Activated CD8-positive, alpha-beta T cell treated with anti-CD3 and anti-CD28 coated beads for 36 hours (primary cell): ENCODE measurements around the gene TICAM1. TPM values are rescaled to one million over a fixed set of nuclear protein-coding genes. Genes with fewer than 3 reads are reported as not detected.
A peak's percentile ranks its signal among the peaks of the same experiment; 100 is the strongest.
"Not testable (repeated sequence)": the region's sequence is repeated elsewhere in the genome, so short reads cannot be mapped to it uniquely, and the experiment has no call there.

ENCODE experiments used
- ATAC-seq: fragments of 200-7000 bp; cut with Tn5 transposase; one replicate; pipeline ENCODE4 v1.10.0; 2021; ENCODE audit warnings: mild to moderate bottlenecking, moderate library complexity
- CTCF ChIA-PET: fragments of 350-600 bp; sonication (Branson Sonifier 250); formaldehyde crosslinking; loops from one replicate; lab custom pipeline; 2021; ENCODE audit warnings: antibody characterized with exemption; lab: Charles Lee
- POLR2A ChIA-PET: fragments of 350-600 bp; sonication (Branson Sonifier 250); formaldehyde crosslinking; loops from one replicate; lab custom pipeline; 2021; ENCODE audit warnings: antibody characterized with exemption; lab: Charles Lee
- DNase-seq: peaks from one replicate; pipeline ENCODE4 v3.0.0-alpha.2; 2020
- H3K27ac Mint-ChIP-seq: one replicate; pipeline ENCODE4 v1.8.0; 2021; ENCODE audit warnings: mild to moderate bottlenecking, mixed read lengths
- H3K27me3 Mint-ChIP-seq: one replicate; pipeline ENCODE4 v1.8.0; 2021; ENCODE audit warnings: mixed read lengths
- H3K36me3 Mint-ChIP-seq: one replicate; pipeline ENCODE4 v1.8.0; 2021; ENCODE audit warnings: low read depth, mixed read lengths
- H3K4me1 Mint-ChIP-seq: one replicate; pipeline ENCODE4 v1.8.0; 2021; ENCODE audit warnings: low read depth, mixed read lengths
- H3K4me3 Mint-ChIP-seq: one replicate; pipeline ENCODE4 v1.8.0; 2021; ENCODE audit warnings: mild to moderate bottlenecking, moderate library complexity, mixed read lengths
- H3K9me3 Mint-ChIP-seq: one replicate; pipeline ENCODE4 v1.8.0; 2021; ENCODE audit warnings: mixed read lengths
- CTCF ChIP-seq: fragments of 200-600 bp; IDR thresholded peaks from one replicate; pipeline ENCODE4 v1.8.0; 2022; ENCODE audit warnings: antibody characterized with exemption, mild to moderate bottlenecking
- intact Hi-C: fragments of 100-400 bp; cut with micrococcal nuclease; formaldehyde crosslinking; loops from one replicate; pipeline ENCODE4 v1.10.0; 2022
- total RNA-seq, 2 experiments: library from RNA; stranded (reverse); gene quantifications; one replicate each; pipeline ENCODE4 v1.2.3, GENCODE V29; 2021

The TICAM1 gene
- total RNA-seq, 2 experiments from 2014 or later: 17.4 to 17.5 TPM

DNA sequence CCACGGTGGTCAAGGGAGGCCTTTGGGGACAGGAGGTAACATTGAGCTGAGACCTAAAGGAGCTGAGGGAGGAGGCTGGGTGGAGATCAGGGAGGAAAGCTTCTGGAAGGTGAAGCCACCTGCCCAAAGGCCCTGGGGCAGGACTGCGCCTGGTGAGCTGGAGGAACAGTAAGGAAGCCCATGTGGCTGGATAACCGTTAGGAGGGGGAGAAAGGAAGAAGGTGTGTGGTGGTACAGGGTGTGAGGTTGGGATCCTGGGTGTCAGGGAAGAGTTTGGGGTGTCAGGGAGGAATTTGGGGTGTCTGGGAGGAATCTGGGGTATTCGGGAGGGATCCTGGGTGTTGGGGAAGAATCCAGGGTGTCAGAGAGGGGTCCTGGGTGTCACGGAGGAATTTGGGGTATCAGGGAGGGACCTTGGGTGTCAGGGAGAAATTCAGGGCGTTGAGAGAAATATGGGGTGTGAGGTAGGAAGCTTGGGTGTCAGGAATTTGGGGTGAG lies 695 bp downstream of the TICAM1 start:
- ATAC-seq (peak; percentile 17), DNase-seq (no peak)
- peaks cover 12% of the 10 kb centered on the region for H3K36me3 Mint-ChIP-seq
- intact Hi-C loops: no loop called here
- H3K9me3 Mint-ChIP-seq: no peaks in the 10 kb centered on the region
- ChIA-PET CTCF (interaction anchor here (0.8 to 2.8 kb wide), 11 partner anchors 8 to 200 kb away, joined by 3 to 27 read pairs (median 5); partner anchors contain the start of gene FEM1A), POLR2A (interaction anchor here (0.9 to 2.0 kb wide), 6 partner anchors 9 to 20 kb away, joined by 3 to 8 read pairs (median 4); no protein-coding TSS in a partner anchor)
- H3K27ac Mint-ChIP-seq: peak overlapping the region; percentile 92
- TF ChIP-seq CTCF: no peak
- peak overlapping the region; percentile 88 for H3K4me3 Mint-ChIP-seq
- peaks cover 20% of the 10 kb centered on the region for H3K4me1 Mint-ChIP-seq
- H3K27me3 Mint-ChIP-seq: no peaks in the 10 kb centered on the region

DNA sequence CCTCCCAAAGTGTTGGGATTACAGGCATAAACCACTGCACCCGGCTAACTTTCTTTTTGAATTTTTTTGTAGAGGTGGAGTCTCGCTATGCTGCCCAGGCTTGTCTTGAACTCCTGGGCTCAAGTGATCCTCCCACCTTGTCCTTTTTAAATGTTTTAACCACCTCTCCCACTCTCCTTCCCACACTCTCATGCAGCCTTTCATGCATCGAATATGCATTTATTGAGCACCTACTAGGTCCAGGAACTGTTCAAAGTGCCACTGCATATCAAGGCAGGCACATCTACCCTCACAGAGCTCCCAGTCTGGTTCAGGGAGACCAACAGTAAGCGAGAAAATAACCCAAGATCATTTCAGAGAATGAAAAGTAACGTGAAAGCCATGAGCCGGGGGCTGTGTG lies 1.2 kb downstream of the TICAM1 start:
- TF ChIP-seq CTCF: no peak
- DNase-seq: no peak
- ChIA-PET CTCF (interaction anchor here (0.8 to 2.8 kb wide), 11 partner anchors 8 to 201 kb away, joined by 3 to 27 read pairs (median 5); partner anchors contain the start of gene FEM1A), POLR2A (interaction anchor here (0.6 to 2.0 kb wide), 6 partner anchors 10 to 73 kb away, joined by 3 to 8 read pairs (median 4); no protein-coding TSS in a partner anchor)
- H3K27me3 Mint-ChIP-seq: no peaks in the 10 kb centered on the region
- H3K4me1 Mint-ChIP-seq: peaks cover 20% of the 10 kb centered on the region
- H3K9me3 Mint-ChIP-seq: no peaks in the 10 kb centered on the region
- H3K27ac Mint-ChIP-seq: peak overlapping the region; percentile 92
- no peak for ATAC-seq
- H3K4me3 Mint-ChIP-seq: peak overlapping the region; percentile 88
- intact Hi-C loops: no loop called here
- peaks cover 12% of the 10 kb centered on the region for H3K36me3 Mint-ChIP-seq

- H3K27ac Mint-ChIP-seq: peak overlapping the region; percentile 64
- H3K27me3 Mint-ChIP-seq: no peaks in the 10 kb centered on the region
- peaks cover 12% of the 10 kb centered on the region for H3K36me3 Mint-ChIP-seq
- H3K4me3 Mint-ChIP-seq: peak overlapping the region; percentile 88
- no peak for TF ChIP-seq CTCF
- intact Hi-C loops: no loop called here
- ChIA-PET CTCF (interaction anchor here (1.3 to 2.8 kb wide), 3 partner anchors 19 to 38 kb away, joined by 3 to 27 read pairs (median 7); partner anchors contain the start of gene FEM1A), POLR2A (no interaction called here)
- peaks cover 20% of the 10 kb centered on the region for H3K4me1 Mint-ChIP-seq
- no peak for DNase-seq
- no peak for ATAC-seq
- no peaks in the 10 kb centered on the region for H3K9me3 Mint-ChIP-seq
These were observed 2.4 kb downstream of the TICAM1 start for GRCh38 chr19:4829001-4829712.

GRCh38 chr19:4823577-4823976 lies 7.9 kb downstream of the TICAM1 start:
- peaks cover 1% of the 10 kb centered on the region for H3K4me1 Mint-ChIP-seq
- peaks cover 8% of the 10 kb centered on the region for H3K36me3 Mint-ChIP-seq
- ChIA-PET POLR2A (interaction anchor here (0.7 kb wide), 1 partner anchor 16 kb away, joined by 3 read pairs; no protein-coding TSS in a partner anchor), CTCF (interaction anchor here (1.9 to 6.9 kb wide), 4 partner anchors 14 to 208 kb away, joined by 4 to 62 read pairs (median 10); no protein-coding TSS in a partner anchor)
- no peak for TF ChIP-seq CTCF
- ATAC-seq (no peak), DNase-seq (no peak)
- no peaks in the 10 kb centered on the region for H3K9me3 Mint-ChIP-seq
- no peak overlapping the region for H3K27ac Mint-ChIP-seq
- no peak overlapping the region for H3K4me3 Mint-ChIP-seq
- intact Hi-C loops: no loop called here
- H3K27me3 Mint-ChIP-seq: no peaks in the 10 kb centered on the region

DNA sequence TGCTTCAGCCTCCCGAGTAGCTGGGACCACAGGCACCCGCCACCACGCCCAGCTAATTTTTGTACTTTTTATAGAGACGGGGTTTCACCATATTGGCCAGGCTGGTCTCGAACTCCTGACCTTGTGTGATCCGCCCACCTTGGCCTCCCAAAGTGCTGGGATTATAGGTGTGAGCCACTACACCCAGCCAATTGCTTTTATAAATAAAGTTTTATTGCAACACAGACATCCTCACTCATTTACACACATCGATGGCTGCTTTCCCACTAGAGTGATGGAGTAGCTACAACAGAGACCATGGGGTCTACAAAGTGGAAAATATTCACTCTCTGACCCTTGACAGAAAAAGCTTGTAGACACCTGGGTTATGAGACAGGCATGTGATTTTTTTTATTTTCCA lies 9.2 kb downstream of the TICAM1 start:
- H3K4me3 Mint-ChIP-seq, ATAC-seq, H3K4me1 Mint-ChIP-seq, intact Hi-C loops, DNase-seq, H3K27ac Mint-ChIP-seq, H3K9me3 Mint-ChIP-seq, H3K27me3 Mint-ChIP-seq, POLR2A ChIA-PET: not testable (repeated sequence)
- H3K36me3 Mint-ChIP-seq: peaks cover 13% of the 10 kb centered on the region
- CTCF ChIA-PET: interaction anchor here (1.2 to 6.9 kb wide), 7 partner anchors 9 to 209 kb away, joined by 3 to 62 read pairs (median 5); partner anchors contain the start of genes FEM1A and TICAM1
